Smooth muscle cell (in vitro differentiated cells): ENCODE results near the gene NCR3LG1. TPM values are rescaled to one million over a fixed set of nuclear protein-coding genes. Genes with fewer than 3 reads are reported as not detected.

Experiments
- DNase-seq: peaks from one replicate; lab custom pipeline; 2025; ENCODE audit not compliant: unreplicated experiment; lab: John Stamatoyannopoulos, UW
- H2AFZ ChIP-seq: fragments of 200-600 bp; sonication (generic); 2 replicates; pipeline ENCODE4 v1.6.0; 2016; ENCODE audit warnings: antibody characterized with exemption, low read depth, mild to moderate bottlenecking
- H3F3A ChIP-seq: fragments of 200-600 bp; sonication (generic); 2 replicates; pipeline ENCODE4 v1.6.0; 2017; ENCODE audit warnings: antibody characterized with exemption, low read depth
- H3K27ac ChIP-seq: fragments of 200-600 bp; sonication (generic); 2 replicates; pipeline ENCODE4 v1.5.1; 2016; ENCODE audit warnings: low read depth, mild to moderate bottlenecking
- H3K27me3 ChIP-seq: fragments of 200-600 bp; sonication (generic); 2 replicates; pipeline ENCODE4 v1.6.1; 2016; ENCODE audit warnings: low read depth, mild to moderate bottlenecking
- H3K36me3 ChIP-seq: fragments of 200-600 bp; sonication (generic); 2 replicates; pipeline ENCODE4 v1.5.1; 2016; ENCODE audit warnings: low read depth
- H3K4me1 ChIP-seq: fragments of 200-600 bp; sonication (generic); 2 replicates; pipeline ENCODE4 v1.5.1; 2016; ENCODE audit warnings: low read depth
- H3K4me2 ChIP-seq: fragments of 200-600 bp; sonication (generic); 2 replicates; pipeline ENCODE4 v1.6.0; 2016; ENCODE audit warnings: mild to moderate bottlenecking
- H3K4me3 ChIP-seq: fragments of 200-600 bp; sonication (generic); 2 replicates; pipeline ENCODE4 v1.5.1; 2016; ENCODE audit warnings: mild to moderate bottlenecking
- H3K79me2 ChIP-seq: fragments of 200-600 bp; sonication (generic); 2 replicates; pipeline ENCODE4 v1.6.0; 2016; ENCODE audit warnings: low read depth, mild to moderate bottlenecking
- H3K9ac ChIP-seq: fragments of 200-600 bp; sonication (generic); 2 replicates; pipeline ENCODE4 v1.6.0; 2016; ENCODE audit warnings: low read depth
- H3K9me3 ChIP-seq: fragments of 200-600 bp; sonication (generic); replicated peaks from 2 replicates; pipeline ENCODE4 v1.5.1; 2016; ENCODE audit warnings: low read depth
- H4K20me1 ChIP-seq: fragments of 200-600 bp; sonication (generic); 2 replicates; pipeline ENCODE4 v1.6.0; 2016; ENCODE audit warnings: low read depth
- CTCF ChIP-seq: fragments of 200-600 bp; sonication (generic); IDR thresholded peaks from 2 replicates; pipeline ENCODE4 v1.5.1; 2017; ENCODE audit warnings: borderline replicate concordance, mild to moderate bottlenecking, antibody characterized with exemption; ENCODE audit not compliant: insufficient read depth, poor library complexity, severe bottlenecking
- WGBS: methylation state at CpG from one replicate; pipeline ENCODE4 v1.1.7; 2016; ENCODE audit warnings: low lambda C conversion rate; 5-methylcytosine and 5-hydroxymethylcytosine counted together
- polyA plus RNA-seq: library from polyadenylated mRNA; unstranded; fragments of >200 nt; fragmentation: Nextera tagmentation; extraction: Ambion mirVana; gene quantifications from 2 replicates; pipeline ENCODE4 v1.2.1, GENCODE V29; 2016
- total RNA-seq: library from RNA; depleted of rRNA; stranded (reverse); fragments of >200 nt; gene quantifications from 2 replicates; pipeline ENCODE4 v1.2.3, GENCODE V29; 2014

NCR3LG1 gene
- total and polyA plus RNA-seq, 2 experiments from 2014 or later = 0.10 to 1.9 TPM

DNA sequence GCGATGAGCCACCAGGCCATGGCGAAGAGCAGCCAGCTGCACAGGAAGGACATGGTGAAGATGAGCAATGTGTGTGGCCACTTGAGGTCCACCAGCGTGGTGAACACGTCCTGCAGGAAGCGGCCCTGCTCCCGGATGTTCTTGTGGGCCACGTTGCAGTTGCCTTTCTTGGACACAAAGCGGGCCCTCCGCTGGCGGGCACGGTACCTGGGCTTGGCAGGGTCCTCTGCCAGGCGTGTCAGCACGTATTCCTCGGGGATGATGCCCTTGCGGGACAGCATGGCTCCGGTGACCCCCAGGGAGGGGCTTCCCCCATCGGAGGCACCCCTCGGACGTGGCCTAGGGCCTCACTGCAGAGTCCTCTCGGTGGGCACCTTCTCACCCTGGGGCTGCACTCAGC, 36.2 kb downstream of the NCR3LG1 start:
- H2AFZ ChIP-seq = no peak overlapping the region
- no peak overlapping the region for H3K27ac ChIP-seq
- no peaks in the 10 kb centered on the region for H3K79me2 ChIP-seq
- no peak overlapping the region for H3K4me3 ChIP-seq
- TF ChIP-seq CTCF = no peak
- no peaks in the 10 kb centered on the region for H3K36me3 ChIP-seq
- no peaks in the 10 kb centered on the region for H3K9me3 ChIP-seq
- DNase-seq = no peak
- H3K4me2 ChIP-seq = no peak overlapping the region
- no peaks in the 10 kb centered on the region for H3K4me1 ChIP-seq
- H3K27me3 ChIP-seq = peaks cover 38% of the 10 kb centered on the region
- WGBS = 96% methylated on average over 20 of the region's 20 CpGs
- H4K20me1 ChIP-seq = no peaks in the 10 kb centered on the region
- no peaks in the 10 kb centered on the region for H3F3A ChIP-seq
- no peak overlapping the region for H3K9ac ChIP-seq

GRCh38 chr11:17388609-17389210, 37.1 kb downstream of the NCR3LG1 start, which contains the start of gene KCNJ11:
Gene KCNJ11, minus strand, starts transcription at chr11:17388659. Its CDS starts 568 bp downstream, at chr11:17388091.
- peak within 1 kb of the TSS; percentile 53 for H3K4me3 ChIP-seq
- no peaks in the 10 kb centered on the region for H4K20me1 ChIP-seq
- H3K4me1 ChIP-seq = no peaks in the 10 kb centered on the region
- peak within 1 kb of the TSS; percentile 81 for H3K4me2 ChIP-seq
- TF ChIP-seq CTCF = no peak
- DNase-seq = no peak
- WGBS = 7% methylated on average over 25 of the region's 53 CpGs
- H3K79me2 ChIP-seq = no peaks in the 10 kb centered on the region
- H3K9ac ChIP-seq = no peak within 1 kb of the TSS
- peaks cover 38% of the 10 kb centered on the region for H3K27me3 ChIP-seq
- H3K27ac ChIP-seq = no peak within 1 kb of the TSS
- H3K9me3 ChIP-seq = no peaks in the 10 kb centered on the region
- no peaks in the 10 kb centered on the region for H3K36me3 ChIP-seq
- no peak within 1 kb of the TSS for H2AFZ ChIP-seq
- no peaks in the 10 kb centered on the region for H3F3A ChIP-seq

- Histone ChIP-seq H3K4me3 (peak overlapping the region; percentile 53), H3K4me2 (peak overlapping the region; percentile 81), H3K9me3 (no peaks in the 10 kb centered on the region), H3K9ac (no peak overlapping the region), H3K27ac (no peak overlapping the region), H3K27me3 (peaks cover 38% of the 10 kb centered on the region), H4K20me1 (no peaks in the 10 kb centered on the region), H2AFZ (no peak overlapping the region), H3K36me3 (no peaks in the 10 kb centered on the region), H3F3A (no peaks in the 10 kb centered on the region), H3K4me1 (no peaks in the 10 kb centered on the region), H3K79me2 (no peaks in the 10 kb centered on the region)
- DNase-seq = no peak
- WGBS = 7% methylated on average over 26 of the region's 55 CpGs
- TF ChIP-seq CTCF = peak; percentile 68
These were observed 37.8 kb downstream of the NCR3LG1 start for GRCh38 chr11:17389211-17389956.
